Measurements from ENCODE around the gene CARD19. TPM values are rescaled to one million over a fixed set of nuclear protein-coding genes. Genes with fewer than 3 reads are reported as not detected.

CARD19 gene
- total RNA-seq, 1 experiment from 2014 or later = 63.4 TPM

GRCh38 chr9:93119703-93119952 lies 23.6 kb downstream of the CARD19 start:
- TF ChIP-seq, protein P1, sequence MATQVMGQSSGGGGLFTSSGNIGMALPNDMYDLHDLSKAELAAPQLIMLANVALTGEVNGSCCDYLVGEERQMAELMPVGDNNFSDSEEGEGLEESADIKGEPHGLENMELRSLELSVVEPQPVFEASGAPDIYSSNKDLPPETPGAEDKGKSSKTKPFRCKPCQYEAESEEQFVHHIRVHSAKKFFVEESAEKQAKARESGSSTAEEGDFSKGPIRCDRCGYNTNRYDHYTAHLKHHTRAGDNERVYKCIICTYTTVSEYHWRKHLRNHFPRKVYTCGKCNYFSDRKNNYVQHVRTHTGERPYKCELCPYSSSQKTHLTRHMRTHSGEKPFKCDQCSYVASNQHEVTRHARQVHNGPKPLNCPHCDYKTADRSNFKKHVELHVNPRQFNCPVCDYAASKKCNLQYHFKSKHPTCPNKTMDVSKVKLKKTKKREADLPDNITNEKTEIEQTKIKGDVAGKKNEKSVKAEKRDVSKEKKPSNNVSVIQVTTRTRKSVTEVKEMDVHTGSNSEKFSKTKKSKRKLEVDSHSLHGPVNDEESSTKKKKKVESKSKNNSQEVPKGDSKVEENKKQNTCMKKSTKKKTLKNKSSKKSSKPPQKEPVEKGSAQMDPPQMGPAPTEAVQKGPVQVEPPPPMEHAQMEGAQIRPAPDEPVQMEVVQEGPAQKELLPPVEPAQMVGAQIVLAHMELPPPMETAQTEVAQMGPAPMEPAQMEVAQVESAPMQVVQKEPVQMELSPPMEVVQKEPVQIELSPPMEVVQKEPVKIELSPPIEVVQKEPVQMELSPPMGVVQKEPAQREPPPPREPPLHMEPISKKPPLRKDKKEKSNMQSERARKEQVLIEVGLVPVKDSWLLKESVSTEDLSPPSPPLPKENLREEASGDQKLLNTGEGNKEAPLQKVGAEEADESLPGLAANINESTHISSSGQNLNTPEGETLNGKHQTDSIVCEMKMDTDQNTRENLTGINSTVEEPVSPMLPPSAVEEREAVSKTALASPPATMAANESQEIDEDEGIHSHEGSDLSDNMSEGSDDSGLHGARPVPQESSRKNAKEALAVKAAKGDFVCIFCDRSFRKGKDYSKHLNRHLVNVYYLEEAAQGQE (IDR thresholded peaks at IDR 0.05; ENCODE audit: insufficient read depth in 1 of 2, low read depth in 2 of 2, low read length in 1 of 2) = no peak
- TF ChIP-seq, protein P2, sequence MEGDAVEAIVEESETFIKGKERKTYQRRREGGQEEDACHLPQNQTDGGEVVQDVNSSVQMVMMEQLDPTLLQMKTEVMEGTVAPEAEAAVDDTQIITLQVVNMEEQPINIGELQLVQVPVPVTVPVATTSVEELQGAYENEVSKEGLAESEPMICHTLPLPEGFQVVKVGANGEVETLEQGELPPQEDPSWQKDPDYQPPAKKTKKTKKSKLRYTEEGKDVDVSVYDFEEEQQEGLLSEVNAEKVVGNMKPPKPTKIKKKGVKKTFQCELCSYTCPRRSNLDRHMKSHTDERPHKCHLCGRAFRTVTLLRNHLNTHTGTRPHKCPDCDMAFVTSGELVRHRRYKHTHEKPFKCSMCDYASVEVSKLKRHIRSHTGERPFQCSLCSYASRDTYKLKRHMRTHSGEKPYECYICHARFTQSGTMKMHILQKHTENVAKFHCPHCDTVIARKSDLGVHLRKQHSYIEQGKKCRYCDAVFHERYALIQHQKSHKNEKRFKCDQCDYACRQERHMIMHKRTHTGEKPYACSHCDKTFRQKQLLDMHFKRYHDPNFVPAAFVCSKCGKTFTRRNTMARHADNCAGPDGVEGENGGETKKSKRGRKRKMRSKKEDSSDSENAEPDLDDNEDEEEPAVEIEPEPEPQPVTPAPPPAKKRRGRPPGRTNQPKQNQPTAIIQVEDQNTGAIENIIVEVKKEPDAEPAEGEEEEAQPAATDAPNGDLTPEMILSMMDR (IDR thresholded peaks at IDR 0.05) = no peak
- TF ChIP-seq POLR2AphosphoS5 (IDR thresholded peaks at IDR 0.05; ENCODE audit: low read depth, low read length) = no peak
- Histone ChIP-seq H3K36me3 (ENCODE audit: control insufficient read depth, insufficient read depth, low read length) (no peaks in the 10 kb centered on the region), H3K27ac (ENCODE audit: low read length) (no peak overlapping the region), H3K9me3 (ENCODE audit: control insufficient read depth, insufficient read depth, low read depth, low read length) (no peaks in the 10 kb centered on the region), H3K4me3 (ENCODE audit: low read depth in 2 of 2, low read length in 2 of 2) (no peak overlapping the region), H3K27me3 (ENCODE audit: control insufficient read depth, insufficient read depth, low read length) (no peaks in the 10 kb centered on the region), H3K4me1 (ENCODE audit: control insufficient read depth, insufficient read depth, low read length) (no peaks in the 10 kb centered on the region)
- POLR2A ChIA-PET = interaction anchor here (0.6 kb wide), 1 partner anchor 359 kb away, joined by 6 read pairs; no protein-coding TSS in a partner anchor
- in situ Hi-C loops (cut with HindIII; ENCODE audit: low pct_unique_long_range_greater_than_20kb, low sequenced_read_pairs) = no loop called here
- no TSS peak for BruUV-seq (replicated peaks)
- intact Hi-C loops (cut with micrococcal nuclease; ENCODE audit: unreplicated experiment) = no loop called here
- ATAC-seq (no peak), DNase-seq (ENCODE audit: low read depth, low spot score) (no peak)
- CTCF ChIA-PET = no interaction called here

GRCh38 chr9:93119953-93120845 lies 24.2 kb downstream of the CARD19 start:
- peak; percentile 64; the same call in 1 of the 2 replicates for ATAC-seq
- BruUV-seq (replicated peaks) = no TSS peak
- H3K4me1 ChIP-seq (ENCODE audit: control insufficient read depth, insufficient read depth, low read length) = no peaks in the 10 kb centered on the region
- H3K27ac ChIP-seq (ENCODE audit: low read length) = no peak overlapping the region
- H3K4me3 ChIP-seq (ENCODE audit: low read depth in 2 of 2, low read length in 2 of 2) = no peak overlapping the region
- no peak for DNase-seq (ENCODE audit: low read depth, low spot score)
- no peaks in the 10 kb centered on the region for H3K9me3 ChIP-seq (ENCODE audit: control insufficient read depth, insufficient read depth, low read depth, low read length)
- ChIA-PET CTCF (no interaction called here), POLR2A (interaction anchor here (0.6 kb wide), 1 partner anchor 358 kb away, joined by 6 read pairs; no protein-coding TSS in a partner anchor)
- H3K27me3 ChIP-seq (ENCODE audit: control insufficient read depth, insufficient read depth, low read length) = no peaks in the 10 kb centered on the region
- in situ Hi-C loops (cut with HindIII; ENCODE audit: low pct_unique_long_range_greater_than_20kb, low sequenced_read_pairs) (no loop called here), intact Hi-C loops (cut with micrococcal nuclease; ENCODE audit: unreplicated experiment) (no loop called here)
- no peak for TF ChIP-seq SIN3A (IDR thresholded peaks at IDR 0.05; ENCODE audit: borderline replicate concordance, insufficient read depth, low read depth, low read length)
- TF ChIP-seq, protein P1 (IDR thresholded peaks at IDR 0.05; ENCODE audit: insufficient read depth in 1 of 2, low read depth in 2 of 2, low read length in 1 of 2) = no peak
- no peaks in the 10 kb centered on the region for H3K36me3 ChIP-seq (ENCODE audit: control insufficient read depth, insufficient read depth, low read length)
